Testis (tissue), 2 donors: ENCODE results near the gene CNTN2.

Source experiments
- POLR2A ChIP-seq: fragments of 450-650 bp; IDR thresholded peaks from one replicate; pipeline ENCODE4 v1.6.1; 2017; ENCODE audit warnings: antibody characterized with exemption, mild to moderate bottlenecking, moderate library complexity
- TF ChIP-seq, protein P1 (sequence below), 3 experiments: fragments of 450-650 bp in 2 of 3; fragments of 200-600 bp in 1 of 3; sonication (generic) in 1 of 3; IDR thresholded peaks; one replicate each; pipeline ENCODE4 v1.5.1; 2016 to 2019; ENCODE audit warnings: antibody characterized with exemption in 3 of 3, mild to moderate bottlenecking in 2 of 3, moderate library complexity in 1 of 3

- TF ChIP-seq, protein P1, sequence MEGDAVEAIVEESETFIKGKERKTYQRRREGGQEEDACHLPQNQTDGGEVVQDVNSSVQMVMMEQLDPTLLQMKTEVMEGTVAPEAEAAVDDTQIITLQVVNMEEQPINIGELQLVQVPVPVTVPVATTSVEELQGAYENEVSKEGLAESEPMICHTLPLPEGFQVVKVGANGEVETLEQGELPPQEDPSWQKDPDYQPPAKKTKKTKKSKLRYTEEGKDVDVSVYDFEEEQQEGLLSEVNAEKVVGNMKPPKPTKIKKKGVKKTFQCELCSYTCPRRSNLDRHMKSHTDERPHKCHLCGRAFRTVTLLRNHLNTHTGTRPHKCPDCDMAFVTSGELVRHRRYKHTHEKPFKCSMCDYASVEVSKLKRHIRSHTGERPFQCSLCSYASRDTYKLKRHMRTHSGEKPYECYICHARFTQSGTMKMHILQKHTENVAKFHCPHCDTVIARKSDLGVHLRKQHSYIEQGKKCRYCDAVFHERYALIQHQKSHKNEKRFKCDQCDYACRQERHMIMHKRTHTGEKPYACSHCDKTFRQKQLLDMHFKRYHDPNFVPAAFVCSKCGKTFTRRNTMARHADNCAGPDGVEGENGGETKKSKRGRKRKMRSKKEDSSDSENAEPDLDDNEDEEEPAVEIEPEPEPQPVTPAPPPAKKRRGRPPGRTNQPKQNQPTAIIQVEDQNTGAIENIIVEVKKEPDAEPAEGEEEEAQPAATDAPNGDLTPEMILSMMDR (IDR thresholded peaks at IDR 0.05) = no peak
- no peak for TF ChIP-seq POLR2A
Measured at GRCh38 chr1:205053296-205053695, 10.3 kb downstream of the CNTN2 start.
